GM19328 (cell line): ENCODE results near the gene GSE1.

ENCODE experiments used
- ATAC-seq: cut with Tn5 transposase; IDR thresholded peaks from one replicate; pipeline ENCODE4 v1.9.1; 2021; ENCODE audit warnings: mild to moderate bottlenecking, moderate library complexity; ENCODE audit not compliant: unreplicated experiment

The GSE1 gene

DNA sequence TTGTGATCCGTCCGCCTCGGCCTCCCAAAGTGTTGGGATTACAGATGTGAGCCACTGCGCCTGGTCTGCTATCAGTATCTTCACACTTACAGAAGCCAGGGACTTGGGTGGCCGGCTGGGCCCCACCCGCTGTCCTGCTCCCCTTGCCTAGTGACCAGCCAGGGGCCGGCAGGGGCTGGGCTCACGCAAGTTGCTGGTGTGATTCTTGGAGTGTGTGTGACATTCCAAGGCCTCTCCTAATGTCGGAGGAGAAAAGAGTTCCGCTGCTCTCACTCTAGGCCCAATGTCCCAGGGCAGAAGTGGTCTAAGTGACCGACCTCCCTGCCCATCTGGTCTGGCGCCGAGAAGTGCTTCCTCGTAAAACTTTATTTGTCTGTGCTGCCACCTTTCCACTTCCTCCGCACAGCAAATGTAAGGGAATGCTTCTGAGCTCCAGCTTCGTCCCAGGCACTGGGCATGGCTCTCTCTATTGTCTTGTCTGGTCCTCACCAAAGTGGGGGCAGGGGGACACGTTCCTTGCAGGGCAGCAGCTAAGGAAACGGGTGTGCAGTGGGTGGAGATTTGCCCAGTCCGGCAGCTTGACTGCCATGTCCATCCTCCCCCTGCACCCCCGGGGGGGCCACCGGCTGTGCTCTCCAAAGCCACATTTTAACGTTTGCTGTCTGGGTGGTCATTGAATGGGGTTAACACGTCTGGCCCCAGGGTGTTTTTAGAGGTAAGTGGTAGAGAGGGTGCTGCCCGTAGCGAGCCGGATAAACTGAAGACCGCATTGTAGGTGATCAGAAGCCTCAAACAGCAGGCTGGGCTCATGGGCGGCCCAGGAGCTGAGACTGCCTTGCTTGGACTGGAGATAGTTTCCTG lies 7.8 kb upstream of the GSE1 start:
- ATAC-seq: no peak

GRCh38 chr16:85605912-85606841 lies 6.9 kb upstream of the GSE1 start:
- no peak for ATAC-seq

DNA sequence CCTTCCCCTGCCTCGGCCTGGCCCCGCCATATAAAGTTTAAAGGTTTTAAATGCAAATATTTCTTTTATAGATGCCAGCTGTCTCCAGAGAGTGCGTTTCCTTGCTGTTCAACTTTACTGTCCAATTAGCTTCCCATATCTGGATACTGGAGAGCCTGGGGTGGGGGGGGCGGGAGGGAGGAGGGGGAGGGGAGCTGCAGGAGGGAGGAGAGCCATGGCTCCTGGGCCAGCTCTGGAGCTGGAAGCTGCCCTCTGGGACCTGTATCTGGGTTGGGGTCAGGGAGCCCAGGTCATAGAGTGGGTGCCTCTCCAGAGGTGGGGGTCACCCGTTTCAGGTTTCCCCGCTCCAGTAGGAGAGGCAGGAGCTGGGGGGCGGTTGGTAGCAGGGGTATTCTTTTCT lies 6.2 kb upstream of the GSE1 start:
- ATAC-seq: no peak

DNA sequence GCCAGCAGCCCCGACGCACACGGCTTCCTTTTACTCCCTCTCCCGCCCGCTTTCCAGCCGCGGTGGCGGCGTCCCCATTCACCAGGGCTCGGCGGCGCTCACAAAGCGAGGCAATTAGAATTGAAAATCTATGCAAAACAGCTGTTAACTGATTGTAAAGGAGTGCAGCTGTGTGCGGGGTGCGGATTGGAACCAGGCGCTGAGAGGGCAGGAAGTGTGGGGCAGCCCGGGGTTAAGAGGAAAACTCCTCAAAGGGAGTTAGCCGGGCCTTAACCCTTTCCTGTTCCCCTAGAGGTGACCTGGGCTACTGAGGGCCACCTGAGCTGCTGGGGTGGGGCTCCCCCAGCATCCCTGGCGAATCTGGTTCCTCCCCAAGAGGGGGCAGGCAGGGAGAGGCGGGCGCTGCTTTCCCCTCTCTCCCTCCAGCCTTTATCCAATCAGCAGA lies 5.8 kb upstream of the GSE1 start:
- ATAC-seq: no peak

GRCh38 chr16:85607796-85608514 lies 5.2 kb upstream of the GSE1 start:
- no peak for ATAC-seq

- no peak for ATAC-seq
These were observed 4.6 kb upstream of the GSE1 start for GRCh38 chr16:85608515-85608885.

- no peak for ATAC-seq
These were observed 4.2 kb upstream of the GSE1 start for GRCh38 chr16:85608887-85609286.

- ATAC-seq: no peak
These were observed 3.6 kb upstream of the GSE1 start for GRCh38 chr16:85609539-85609938.

GRCh38 chr16:85610059-85610445 lies 3.1 kb upstream of the GSE1 start:
- no peak for ATAC-seq

DNA sequence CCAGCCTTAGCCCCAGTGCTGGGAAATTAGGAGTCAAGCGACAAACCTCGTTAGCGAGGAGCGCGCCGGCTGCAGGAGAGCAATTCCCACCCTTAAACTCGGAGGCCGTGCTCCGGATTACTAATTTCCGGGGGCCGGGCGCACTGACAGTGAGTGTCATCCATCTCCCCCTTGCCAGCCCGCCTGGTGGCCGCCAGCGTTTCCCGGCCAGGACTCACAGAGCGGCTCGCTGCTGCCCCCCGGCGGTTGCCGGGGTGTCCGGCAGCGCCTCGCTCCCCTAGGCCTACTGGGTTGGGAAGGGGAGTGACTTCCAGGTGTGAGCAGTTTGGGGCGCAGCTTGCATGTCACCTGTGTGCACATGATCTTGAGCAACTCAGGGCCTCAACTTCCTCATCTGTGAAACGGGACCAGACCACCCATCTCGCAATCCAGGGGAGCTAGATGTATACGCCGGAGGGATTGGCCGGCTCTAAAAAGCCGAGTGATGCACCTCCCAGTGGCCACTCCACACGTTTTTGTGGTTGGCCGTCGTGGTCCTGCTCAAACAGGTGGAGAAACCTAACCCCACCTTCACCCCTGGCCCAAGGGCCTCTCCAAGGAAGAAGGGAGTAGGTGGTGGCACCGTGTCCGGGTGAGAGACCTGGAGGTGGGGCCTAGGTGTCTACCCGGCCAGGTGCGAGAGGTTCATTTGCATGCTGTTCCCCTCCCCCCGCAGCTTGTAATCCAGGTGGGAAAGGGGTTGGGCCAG lies 2.5 kb upstream of the GSE1 start:
- no peak for ATAC-seq

- no peak for ATAC-seq
These were observed 2.0 kb upstream of the GSE1 start for GRCh38 chr16:85611194-85611443.

- no peak for ATAC-seq
These were observed 1.5 kb upstream of the GSE1 start for GRCh38 chr16:85611444-85612190.

GRCh38 chr16:85612191-85612800 lies 826 bp upstream of the GSE1 start:
- no peak for ATAC-seq

- no peak for ATAC-seq
These were observed 649 bp downstream of the GSE1 start for GRCh38 chr16:85613604-85614337.

DNA sequence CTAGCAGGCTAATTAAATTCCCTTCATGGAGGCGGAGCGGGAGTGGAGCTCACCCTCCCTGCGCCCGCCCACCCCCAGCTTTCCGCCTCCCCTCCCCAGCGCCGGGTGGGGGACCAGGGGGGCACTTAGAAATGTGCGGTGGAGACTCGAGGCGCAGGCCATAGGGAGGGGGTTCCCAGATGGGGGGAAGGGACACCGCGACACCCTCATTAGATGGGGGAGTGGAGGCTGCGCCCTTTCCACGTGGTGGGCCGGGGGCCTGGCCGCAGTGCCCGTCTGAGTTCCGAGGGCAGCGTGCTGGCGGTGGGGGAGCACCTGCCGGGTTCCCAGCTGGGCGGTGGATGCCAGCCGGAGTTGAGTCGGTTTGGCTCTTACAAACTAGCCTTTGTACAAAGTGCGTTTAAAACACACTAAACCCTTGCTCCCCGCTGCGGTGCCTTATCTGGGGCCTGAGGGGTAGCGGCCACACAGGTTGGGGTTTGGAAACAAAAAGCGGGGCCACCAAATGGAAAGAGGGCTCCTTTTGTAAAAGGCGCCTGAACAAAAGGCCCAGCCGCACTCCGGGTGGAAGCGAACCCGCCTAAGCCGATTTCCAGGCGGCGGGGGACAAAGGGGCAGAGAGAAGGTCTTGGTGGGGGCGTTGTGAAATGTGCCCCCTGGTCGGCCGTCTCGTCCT lies 1.4 kb downstream of the GSE1 start:
- no peak for ATAC-seq

DNA sequence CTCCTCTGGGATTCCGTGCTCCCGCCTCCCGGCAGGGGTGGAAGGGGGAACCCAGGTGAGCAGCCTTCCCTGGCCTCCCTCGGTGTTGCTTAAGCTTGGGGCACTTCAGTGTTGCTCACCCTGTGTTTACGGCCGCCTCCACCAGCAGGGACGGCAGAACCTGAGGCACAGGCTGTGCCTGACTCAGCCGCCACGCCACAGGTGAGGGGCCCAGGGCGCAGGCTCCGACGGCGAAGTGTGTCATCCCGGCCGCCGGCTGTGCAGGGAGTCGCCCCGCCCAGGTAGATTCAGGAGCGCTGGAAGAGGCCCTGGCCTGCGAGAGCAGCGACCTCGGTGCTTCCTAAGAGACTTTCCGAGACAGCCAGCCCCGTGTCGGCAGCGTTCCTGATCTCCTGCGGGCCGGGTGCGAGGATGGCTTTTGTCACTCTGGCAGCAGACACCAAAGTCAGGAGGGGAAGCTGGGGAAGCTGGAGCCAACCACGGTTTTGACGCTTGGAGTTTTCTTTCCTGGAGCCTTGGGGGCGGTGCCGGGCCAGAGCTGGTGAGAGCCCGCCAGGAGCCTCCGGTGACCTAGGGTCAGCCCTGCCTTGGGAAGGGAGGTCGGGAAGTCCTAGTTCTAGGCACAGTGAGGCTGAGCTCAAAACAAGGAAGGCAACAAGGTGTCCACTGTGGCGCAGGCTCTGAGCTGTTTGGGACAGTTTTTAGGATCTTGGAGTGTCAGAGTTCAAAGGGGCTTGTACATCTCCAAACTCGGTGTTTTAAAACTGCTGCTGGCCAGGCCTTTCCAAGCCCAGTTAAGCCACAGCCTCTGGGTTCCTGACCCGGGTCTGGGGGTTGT lies 2.1 kb downstream of the GSE1 start:
- no peak for ATAC-seq

- ATAC-seq: no peak
These were observed 2.9 kb downstream of the GSE1 start for GRCh38 chr16:85615852-85616606.
